Stimulated activated naive CD8-positive, alpha-beta T cell treated with anti-CD3 and anti-CD28 coated beads, Interleukin-15, Interleukin-2, amounts not matched to agents 100 ng/mL and 50 ng/mL, for 24 hours (primary cell): ENCODE results near the gene ZNF384.
A peak's percentile ranks its signal among the peaks of the same experiment; 100 is the strongest.

ENCODE experiments used
- H3K27ac Mint-ChIP-seq: one replicate; pipeline ENCODE4 v1.8.0; 2021; ENCODE audit warnings: mild to moderate bottlenecking, mixed read lengths
- H3K27me3 Mint-ChIP-seq: one replicate; pipeline ENCODE4 v1.8.0; 2021; ENCODE audit warnings: mixed read lengths
- H3K36me3 Mint-ChIP-seq: one replicate; pipeline ENCODE4 v1.8.0; 2021; ENCODE audit warnings: low read depth, mixed read lengths
- H3K4me1 Mint-ChIP-seq: one replicate; pipeline ENCODE4 v1.8.0; 2021; ENCODE audit warnings: low read depth, mixed read lengths
- H3K4me3 Mint-ChIP-seq: one replicate; pipeline ENCODE4 v1.8.0; 2021; ENCODE audit warnings: mild to moderate bottlenecking, mixed read lengths
- H3K9me3 Mint-ChIP-seq: one replicate; pipeline ENCODE4 v1.8.0; 2021; ENCODE audit warnings: mixed read lengths

Gene ZNF384

GRCh38 chr12:6630736-6631135 is 58.4 kb downstream of the ZNF384 start:
- peak overlapping the region; percentile 97 for H3K27ac Mint-ChIP-seq
- peak overlapping the region; percentile 87 for H3K4me3 Mint-ChIP-seq
- no peaks in the 10 kb centered on the region for H3K36me3 Mint-ChIP-seq
- H3K27me3 Mint-ChIP-seq, result no peaks in the 10 kb centered on the region
- H3K4me1 Mint-ChIP-seq, result peaks cover 79% of the 10 kb centered on the region
- no peaks in the 10 kb centered on the region for H3K9me3 Mint-ChIP-seq

- peaks cover 57% of the 10 kb centered on the region for H3K4me1 Mint-ChIP-seq
- no peaks in the 10 kb centered on the region for H3K27me3 Mint-ChIP-seq
- H3K4me3 Mint-ChIP-seq, result peak overlapping the region; percentile 80
- H3K27ac Mint-ChIP-seq, result peak overlapping the region; percentile 76
- H3K9me3 Mint-ChIP-seq, result no peaks in the 10 kb centered on the region
- no peaks in the 10 kb centered on the region for H3K36me3 Mint-ChIP-seq
Measured at GRCh38 chr12:6627616-6628015, 61.6 kb downstream of the ZNF384 start.

- Mint-ChIP-seq H3K27ac (peak overlapping the region; percentile 70), H3K4me1 (peaks cover 48% of the 10 kb centered on the region), H3K9me3 (no peaks in the 10 kb centered on the region), H3K36me3 (no peaks in the 10 kb centered on the region), H3K4me3 (peak overlapping the region; percentile 80), H3K27me3 (no peaks in the 10 kb centered on the region)
Measured at GRCh38 chr12:6626654-6627283, 62.4 kb downstream of the ZNF384 start.

GRCh38 chr12:6620885-6621274 is 68.3 kb downstream of the ZNF384 start:
- Mint-ChIP-seq H3K4me1 (peaks cover 16% of the 10 kb centered on the region), H3K36me3 (peaks cover 14% of the 10 kb centered on the region), H3K4me3 (peak overlapping the region; percentile 71), H3K27me3 (no peaks in the 10 kb centered on the region), H3K27ac (peak overlapping the region; percentile 45), H3K9me3 (no peaks in the 10 kb centered on the region)

GRCh38 chr12:6620137-6620884 is 68.9 kb downstream of the ZNF384 start:
- peaks cover 14% of the 10 kb centered on the region for H3K36me3 Mint-ChIP-seq
- no peaks in the 10 kb centered on the region for H3K9me3 Mint-ChIP-seq
- H3K27ac Mint-ChIP-seq, result no peak overlapping the region
- H3K27me3 Mint-ChIP-seq, result no peaks in the 10 kb centered on the region
- peaks cover 16% of the 10 kb centered on the region for H3K4me1 Mint-ChIP-seq
- H3K4me3 Mint-ChIP-seq, result peak overlapping the region; percentile 71

- H3K36me3 Mint-ChIP-seq, result peaks cover 14% of the 10 kb centered on the region
- H3K27me3 Mint-ChIP-seq, result no peaks in the 10 kb centered on the region
- H3K4me3 Mint-ChIP-seq, result no peak overlapping the region
- no peaks in the 10 kb centered on the region for H3K9me3 Mint-ChIP-seq
- peaks cover 25% of the 10 kb centered on the region for H3K4me1 Mint-ChIP-seq
- H3K27ac Mint-ChIP-seq, result peak overlapping the region; percentile 7
Measured at GRCh38 chr12:6618483-6619225, 70.5 kb downstream of the ZNF384 start.
